ENCODE data around the gene POLE4. TPM values are rescaled to one million over a fixed set of nuclear protein-coding genes. Genes with fewer than 3 reads are reported as not detected.

Gene POLE4
- total RNA-seq, 1 donor from 2014 or later: 46.1 TPM

Other genes with a start within 250 kb of the POLE4 start
- 102 TPM in 2 replicates for gene HK2, start 124.5 kb upstream of the POLE4 start, total RNA-seq
- gene TACR1, start 240.9 kb downstream of the POLE4 start, total RNA-seq: not detected in 2 replicates